ENCODE measurements around the gene SORCS3.

SORCS3 gene

DNA sequence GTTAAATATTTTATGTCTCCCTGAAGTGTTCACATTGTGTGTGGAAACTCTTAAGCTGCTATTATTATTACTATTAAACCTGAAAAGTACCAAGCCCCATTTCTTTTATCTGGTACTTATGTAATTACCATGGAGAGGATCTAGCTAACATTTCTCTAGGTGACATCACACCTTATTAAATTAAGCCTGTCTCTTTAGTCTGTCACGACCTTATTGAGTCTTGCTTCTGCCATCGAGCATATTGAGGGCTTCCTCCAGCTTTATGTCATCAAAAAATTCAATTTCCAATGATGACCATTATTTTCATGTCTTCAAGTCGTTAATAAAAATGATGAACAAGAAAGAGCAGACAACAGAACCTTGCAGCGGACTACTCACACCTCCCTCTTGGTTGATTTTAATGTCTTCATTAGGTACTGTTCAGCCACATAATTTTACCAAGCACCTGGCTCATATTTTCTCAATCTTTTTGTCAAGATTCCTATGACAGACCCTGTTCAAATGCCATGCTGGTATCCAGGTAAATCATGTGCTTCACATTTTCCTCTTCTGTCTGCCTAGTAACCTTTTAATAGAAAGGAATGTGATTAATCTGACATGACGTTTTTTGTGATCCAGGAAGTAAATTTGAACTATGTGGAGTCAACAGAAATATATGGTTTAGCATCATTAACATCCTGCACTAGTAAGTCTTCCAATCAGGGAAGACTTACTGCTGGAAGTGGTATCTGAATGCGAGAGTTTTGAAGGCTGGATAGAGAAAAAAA, 556.7 kb downstream of the SORCS3 start:
- no peak for DNase-seq

DNA sequence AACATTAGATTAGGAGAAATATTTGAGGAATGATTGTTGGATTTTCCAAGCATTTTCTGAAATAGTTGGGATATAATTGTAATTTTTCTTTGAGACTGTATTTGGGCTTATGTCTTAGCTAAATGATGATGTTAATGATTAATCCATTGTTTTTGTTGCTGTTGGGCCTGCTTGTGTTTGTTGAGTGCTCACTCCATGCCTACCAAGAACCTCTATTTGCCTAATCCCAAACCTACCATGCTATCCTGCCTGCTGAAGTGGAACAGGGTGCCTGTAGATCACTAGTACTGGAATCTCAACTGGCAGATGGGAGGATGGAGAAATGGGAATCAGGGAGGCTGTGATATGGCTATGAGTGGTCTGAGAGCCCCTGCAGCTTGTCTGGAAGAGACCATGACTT, 565.5 kb downstream of the SORCS3 start:
- no peak for DNase-seq

DNA sequence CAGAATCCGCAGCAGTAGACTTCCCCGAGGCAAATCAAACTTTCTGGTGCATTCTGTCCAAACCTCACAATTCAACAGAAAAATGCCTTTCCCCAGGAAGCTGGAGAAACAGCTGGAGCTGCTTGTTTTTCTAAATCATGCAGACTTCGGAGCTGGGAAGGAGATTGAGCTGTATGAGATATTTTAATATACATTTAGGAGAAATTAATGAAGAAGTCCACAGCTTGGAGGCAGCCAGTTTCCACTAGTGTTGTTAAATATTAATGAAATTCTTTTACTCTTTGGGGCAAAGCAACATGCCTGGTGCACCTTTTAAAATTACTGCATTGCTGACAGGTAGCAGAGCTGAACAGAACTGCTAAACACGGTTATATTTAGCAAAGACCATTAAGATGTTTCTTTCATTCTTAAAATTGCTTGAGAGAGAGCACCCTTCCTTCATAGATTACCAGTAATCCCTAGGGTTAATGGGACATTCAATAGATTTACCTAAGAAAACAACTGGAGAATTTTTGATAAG, 566.4 kb downstream of the SORCS3 start:
- no peak for DNase-seq

DNA sequence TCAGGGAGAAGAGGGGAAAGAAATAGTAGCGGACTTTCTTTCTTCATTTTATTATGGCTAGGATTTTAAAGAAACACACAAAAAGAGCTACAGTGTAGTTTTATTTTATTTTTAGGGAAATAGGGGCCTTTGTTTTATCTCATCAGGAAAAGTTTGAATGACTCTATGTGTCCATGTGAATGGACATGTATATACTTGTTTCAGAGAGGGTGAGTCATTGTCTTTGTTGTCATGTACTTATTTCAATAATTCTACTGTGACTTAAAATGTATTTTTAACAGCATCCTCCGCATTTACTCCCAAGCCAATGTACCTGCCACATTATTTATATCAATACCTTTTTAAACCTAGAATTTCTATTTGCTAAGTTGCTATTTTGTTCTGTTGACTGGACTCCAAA, 569.5 kb downstream of the SORCS3 start:
- no peak for DNase-seq

DNA sequence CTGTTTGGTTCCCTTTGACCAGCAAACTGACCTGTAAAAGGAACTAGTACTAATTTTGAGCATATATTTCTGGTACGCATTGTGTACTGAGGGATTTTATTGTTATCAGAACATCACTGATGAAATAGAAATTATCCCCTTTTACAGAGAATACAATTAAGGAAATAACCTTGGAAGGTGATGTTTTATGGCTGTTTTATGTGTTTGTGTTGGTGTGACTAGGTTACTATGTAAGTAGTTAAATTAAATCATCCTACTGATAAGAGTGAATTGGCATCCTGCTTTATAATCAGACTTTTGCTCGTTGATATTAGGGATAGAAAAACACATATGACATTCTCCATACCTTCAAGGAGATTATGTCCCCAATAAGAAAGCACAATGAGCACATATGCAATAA, 596.6 kb downstream of the SORCS3 start:
- no peak for DNase-seq

DNA sequence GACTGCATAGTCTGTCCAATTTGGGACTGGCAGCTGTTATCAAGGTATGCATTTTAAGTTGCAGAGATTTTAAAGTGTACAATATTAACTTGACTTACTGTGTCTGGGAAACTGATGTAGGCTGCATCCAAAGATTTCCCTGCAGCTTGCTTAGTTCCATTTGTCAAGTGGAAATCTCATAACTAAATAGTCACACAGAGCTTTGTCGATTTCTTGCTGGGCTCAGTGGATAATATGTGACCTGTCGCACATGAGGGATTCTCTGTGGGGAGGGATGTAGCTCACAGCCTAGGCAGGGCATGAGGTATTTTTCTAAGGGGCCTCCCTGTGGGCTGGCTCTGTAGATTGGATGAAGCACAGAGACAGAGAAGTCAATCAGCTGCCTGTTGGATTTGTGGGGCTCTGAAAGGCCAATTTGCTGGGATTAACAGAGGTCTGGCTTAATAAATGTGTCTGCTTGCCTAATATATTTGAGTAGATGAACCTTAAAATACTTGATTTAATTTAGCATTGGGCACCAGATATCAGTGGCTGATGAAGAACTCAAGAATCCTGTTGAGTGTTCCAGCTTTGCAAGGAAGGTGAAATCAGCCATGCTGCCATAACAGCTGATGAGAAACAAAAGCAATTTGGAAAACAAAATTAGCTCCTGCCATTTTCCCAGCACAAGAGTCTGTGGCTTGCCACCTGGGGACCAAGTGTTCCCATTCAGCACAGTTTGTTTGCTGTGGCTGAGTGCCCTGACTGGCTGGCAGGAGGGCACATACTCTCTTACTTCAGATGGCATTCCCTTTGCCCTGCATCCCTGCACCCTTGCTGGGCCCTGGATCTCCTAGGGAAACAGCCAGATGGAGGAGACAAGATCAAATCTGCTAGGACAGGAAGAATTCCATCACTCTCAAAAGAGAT, 598.5 kb downstream of the SORCS3 start:
- DNase-seq = no peak

DNA sequence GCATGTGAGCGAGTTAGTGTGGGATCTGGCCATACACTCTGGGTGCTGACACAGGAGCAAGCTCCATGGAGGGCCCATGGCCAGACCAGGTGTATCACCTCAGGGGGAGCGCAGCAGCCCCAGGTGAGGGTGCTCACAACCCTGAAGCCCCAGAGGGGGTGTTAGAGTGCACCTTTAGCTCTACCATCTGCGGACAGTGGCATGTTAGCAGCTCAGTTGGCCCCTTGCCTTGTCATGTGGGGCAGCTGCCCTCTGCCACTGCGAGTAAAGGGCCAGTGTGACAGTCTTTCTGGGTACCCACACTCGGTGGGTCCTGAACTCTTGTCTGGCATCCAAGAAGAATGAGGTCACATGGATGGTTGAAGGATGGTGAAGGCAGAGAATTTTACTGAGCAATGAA, 600.2 kb downstream of the SORCS3 start:
- DNase-seq = no peak

DNA sequence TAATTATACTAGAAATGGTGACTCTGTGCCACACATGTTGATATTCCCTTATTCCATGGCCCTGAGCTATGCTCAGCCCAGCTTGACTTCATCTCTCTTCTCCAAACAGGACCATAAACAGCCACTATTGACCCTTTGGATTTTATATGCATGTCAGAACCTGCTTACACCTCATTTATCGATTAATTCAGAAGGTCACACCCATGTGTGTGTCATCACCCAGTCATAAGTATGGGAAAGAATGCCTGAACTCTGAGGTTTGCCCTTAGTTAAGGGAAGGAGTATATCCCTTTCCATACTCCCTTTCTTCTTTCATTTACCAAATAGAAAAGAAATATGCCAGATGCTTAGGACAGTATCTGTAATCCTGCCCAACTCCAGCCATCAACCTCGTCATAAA, 602.3 kb downstream of the SORCS3 start:
- DNase-seq = no peak

DNA sequence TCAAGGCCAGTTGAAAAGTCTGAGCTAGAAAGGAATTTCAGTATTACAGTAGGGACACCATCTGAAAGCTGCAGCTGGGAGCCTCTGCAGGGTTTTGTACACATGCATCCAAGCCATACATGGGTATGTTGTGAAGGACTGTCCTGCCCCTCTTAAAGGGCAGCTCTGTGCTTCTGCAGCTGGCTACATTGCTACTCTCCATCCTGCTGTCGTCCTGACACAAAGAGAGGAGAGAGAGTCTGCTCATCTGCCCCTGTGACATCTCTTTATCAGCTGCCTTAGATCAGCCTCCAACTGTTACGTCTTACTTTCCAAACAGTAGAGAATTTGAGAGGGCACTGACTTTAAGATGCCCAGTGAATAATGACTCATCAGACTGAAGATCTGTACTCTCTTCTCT, 602.7 kb downstream of the SORCS3 start:
- DNase-seq = no peak

DNA sequence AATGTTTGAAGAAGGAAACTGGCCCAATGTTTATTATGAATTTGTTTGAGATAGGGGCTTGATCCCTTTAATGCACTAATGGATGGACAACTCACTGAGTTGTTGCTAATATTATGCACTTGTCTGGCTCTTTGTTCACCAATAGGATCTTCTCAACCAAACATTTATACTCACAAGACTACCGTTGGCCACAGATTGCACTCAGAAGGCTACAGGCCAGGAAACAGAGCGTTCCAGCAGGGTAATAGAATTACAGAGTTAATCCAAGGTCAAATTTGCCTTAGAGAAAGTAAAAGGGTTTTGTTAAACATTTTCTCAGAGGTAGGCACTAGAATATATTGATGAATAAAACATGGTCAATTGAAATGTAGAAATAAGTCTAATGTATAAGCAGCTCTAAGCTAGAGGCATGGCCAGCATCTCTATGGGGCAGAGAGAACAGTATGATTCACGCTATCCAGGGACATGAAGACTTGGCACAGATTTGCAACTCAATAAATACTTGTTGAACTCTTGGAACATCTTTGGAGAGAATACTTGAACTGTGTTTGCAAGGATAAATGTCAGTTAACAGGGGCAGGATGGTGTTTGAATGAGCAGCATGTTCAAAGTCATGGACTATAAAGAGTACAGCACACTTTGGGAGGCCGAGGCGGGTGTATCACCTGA, 606.9 kb downstream of the SORCS3 start:
- no peak for DNase-seq

DNA sequence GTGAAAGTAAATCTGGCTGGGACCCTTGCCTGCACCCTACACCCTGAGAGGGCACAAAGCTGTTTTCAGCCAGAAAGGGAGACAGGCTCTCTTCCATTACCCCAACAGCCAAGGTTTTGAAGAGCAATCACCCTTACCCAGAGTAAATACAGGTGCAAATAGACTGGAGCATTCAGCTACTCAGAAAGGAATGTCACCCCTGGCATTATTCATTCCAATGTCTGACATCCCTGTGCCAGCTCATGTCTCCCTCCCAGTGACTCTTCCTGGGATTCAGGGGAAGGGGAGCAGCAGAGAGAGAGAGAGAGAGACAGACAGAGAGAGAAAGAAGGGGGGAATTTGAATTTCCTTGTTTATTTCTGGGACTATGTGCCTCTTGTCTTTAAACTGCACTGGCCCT, 611.8 kb downstream of the SORCS3 start:
- DNase-seq = no peak

DNA sequence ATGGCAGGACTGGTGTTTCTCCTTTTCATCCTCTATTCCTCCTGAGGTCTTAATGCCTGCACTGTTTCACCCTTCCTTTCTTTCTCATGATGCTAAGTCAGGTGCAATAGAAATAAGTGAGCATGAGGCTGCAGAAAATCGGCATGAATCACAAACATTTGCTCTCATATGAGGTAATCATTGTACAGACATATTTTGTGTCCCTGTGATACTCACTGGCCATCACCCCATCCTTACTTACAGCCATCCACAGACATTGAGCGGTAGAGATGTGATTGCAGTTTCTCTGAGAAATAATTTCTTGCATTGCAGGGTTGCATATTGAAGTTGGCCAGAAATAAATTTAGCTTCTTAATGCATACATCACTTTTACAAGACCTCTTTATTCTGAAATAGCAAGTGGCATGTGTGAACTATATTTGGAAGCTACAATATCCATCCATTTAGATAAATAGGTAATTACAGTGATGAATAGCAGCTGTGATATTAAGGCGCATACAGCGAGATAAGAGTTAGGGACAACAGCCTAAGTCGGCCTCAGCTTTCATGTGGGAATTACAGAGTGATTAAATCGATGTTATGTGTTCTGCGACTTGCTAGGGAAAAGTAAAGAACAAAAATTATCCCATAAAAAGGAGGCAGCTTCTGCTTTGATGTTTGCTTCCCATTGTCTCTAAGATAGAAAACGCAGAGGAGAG, 612.6 kb downstream of the SORCS3 start:
- no peak for DNase-seq

DNA sequence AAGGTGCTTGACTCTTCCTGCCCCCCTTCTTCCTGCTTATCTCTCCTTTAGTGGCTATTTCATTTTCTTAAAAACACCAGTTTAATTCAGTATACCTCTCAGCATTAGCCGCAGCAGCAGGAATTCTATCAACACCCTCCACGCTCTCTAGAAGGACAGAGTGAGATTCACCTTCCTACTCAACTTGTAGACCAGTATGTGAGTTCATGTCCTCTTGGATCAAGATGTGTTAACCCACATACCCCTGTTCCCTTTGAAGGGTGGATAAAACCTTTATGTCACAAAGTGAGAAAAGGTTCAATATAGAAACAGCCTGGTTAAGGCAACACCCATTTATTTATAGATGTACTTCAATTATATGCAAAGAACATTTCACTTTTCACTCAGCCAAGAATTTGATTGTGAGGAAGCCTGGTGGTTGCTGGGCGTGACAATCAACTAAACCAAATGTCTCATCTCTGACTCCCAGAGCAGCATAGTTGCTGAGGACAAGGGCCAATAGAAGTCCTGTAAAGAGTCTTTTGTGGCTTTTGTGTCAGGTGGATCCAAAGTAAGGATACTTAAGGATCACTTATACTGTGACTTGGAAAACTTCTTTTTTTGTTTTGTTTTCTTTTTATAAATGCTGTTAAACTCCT, 617.1 kb downstream of the SORCS3 start:
- no peak for DNase-seq

DNA sequence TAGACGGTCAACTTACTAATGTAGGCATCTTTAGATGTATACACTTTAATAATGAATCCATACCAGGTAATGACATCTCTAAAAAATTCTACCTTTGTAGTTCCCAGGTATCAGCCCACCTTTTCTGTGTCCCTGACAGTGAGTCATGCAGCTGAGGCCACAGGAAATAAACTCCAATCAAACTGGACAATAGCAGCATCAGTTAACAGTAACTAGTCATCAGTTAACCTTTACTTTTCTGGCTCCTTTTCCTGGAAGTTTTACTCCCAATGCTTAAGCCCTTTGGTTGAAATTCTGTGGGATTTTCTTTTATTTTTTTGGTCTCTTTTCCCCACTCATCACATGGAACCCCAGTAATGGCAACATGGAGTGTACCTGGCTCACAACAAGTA, 617.6 kb downstream of the SORCS3 start:
- DNase-seq = no peak

DNA sequence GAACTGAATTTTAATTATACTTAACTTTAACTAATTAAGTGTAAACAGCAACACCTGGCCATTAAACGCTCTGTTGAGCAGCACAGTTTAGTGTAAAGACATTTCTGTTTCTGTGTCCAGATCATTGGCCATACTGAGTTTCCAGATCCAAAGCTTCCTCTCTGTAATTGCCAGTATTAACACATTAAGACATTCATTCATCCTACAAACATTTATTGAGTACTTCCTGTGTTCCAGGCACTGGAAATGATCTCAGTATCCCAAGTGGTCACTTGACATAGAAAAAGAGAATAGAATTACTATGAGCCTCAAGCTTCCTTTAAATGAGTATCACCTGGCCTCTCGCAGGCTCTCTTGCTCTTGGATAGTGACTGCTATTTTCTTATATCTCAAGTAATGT, 618.1 kb downstream of the SORCS3 start:
- no peak for DNase-seq

DNA sequence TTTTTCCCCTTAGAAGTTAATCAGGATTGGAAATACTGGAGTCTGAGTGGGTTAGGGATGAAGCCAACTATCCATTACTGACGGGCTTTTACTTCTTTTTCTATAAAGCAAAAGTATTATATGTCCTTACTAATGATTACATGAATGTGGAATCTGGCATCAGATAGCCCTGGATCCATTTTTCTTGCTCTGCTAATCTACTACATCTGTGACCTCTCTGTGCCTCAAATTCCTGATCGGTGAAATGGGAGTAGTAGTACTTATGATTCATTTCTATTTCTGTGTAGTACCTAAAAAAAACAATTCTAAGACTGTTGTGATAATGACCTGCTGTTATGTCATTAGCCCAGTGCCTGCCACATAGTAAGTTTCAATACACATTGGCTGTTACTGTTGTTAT, 621.6 kb downstream of the SORCS3 start:
- no peak for DNase-seq

DNA sequence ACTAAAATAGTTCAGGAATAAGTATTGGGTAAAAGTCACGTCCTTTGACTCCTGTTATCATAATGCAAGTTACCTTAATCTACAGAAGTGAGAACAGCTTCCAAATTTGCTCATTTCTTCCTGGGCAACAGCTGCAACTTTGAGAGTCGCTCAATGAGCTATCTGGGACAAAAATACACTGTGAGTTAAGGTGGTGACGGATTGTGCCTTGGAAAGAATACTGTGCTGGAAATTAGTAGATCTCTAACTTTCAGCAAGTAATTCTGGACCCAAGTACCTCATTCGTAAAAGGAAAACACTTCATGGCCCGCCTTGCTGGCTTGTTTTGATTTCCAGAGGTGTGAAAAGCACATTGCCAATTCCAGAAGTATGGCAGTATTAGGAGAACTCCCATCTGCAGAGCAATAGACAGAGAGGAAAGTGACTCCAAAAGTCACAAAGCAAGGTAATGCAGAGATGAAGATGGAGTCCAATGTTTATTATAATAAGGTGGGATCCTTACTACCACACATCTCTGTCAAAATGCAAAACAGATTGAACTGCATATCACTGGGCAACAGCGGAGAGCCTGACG, 626.0 kb downstream of the SORCS3 start:
- DNase-seq = no peak

DNA sequence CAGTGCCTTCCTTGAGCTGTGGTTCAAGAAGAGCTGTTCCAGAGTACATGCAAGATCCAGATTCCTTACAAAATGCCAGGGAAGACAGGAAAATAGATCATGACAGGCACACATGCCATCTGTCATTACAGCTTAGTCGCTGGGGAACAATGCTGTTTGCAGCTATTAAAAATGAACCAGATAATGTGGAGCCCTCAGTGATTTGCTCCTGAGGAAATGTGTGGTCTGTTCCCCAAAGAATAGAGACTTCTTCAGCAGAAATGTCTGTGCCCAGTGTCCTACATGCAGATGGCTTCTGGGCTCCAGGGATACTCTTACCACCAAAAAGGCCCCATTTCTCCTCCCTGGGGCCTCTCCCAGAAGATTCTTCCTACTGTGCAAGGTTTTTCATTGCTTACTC, 627.9 kb downstream of the SORCS3 start:
- no peak for DNase-seq

DNA sequence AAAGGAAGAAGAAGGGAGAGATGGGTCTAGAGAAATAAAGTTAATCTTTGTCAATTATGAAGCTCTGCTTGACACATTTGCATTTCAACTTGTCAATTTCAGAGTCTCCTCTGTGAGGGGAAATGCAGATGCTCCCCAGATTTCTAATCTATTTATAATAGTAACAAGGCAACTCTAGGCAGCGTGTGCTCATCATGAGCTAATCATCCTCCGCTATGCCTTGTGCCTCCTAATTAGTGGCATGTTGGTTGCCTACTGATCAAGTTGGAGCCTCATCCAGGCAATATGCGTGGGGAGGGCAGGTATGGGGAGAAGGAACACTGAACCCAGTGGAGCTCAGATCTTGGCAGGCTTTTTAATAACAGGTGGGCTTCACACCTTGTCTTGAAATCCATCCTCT, 628.6 kb downstream of the SORCS3 start:
- DNase-seq = no peak

DNA sequence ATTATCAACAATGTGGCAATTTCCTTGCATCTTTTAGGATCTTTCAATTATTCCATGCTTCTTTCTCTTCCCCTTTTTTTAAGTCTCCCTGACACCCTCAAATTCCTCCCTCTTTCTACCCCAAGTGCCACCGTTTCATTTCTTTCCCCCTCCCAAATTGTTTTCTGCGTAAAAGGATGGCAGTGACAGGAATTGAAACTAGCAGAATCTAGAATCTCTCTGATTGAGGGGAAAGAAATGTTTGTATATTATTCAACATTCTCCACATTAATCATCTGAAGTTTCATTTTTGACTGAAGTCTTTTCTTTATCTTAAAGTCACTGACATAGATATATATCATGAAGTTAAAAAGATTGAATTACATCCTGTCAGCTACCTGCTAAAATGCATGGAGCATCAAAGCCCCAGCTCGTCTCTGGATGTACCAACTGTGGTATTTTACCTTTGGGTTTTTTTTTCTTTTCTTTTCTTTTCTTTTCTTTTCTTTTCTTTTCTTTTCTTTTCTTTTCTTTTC, 633.5 kb downstream of the SORCS3 start:
- DNase-seq = no peak

DNA sequence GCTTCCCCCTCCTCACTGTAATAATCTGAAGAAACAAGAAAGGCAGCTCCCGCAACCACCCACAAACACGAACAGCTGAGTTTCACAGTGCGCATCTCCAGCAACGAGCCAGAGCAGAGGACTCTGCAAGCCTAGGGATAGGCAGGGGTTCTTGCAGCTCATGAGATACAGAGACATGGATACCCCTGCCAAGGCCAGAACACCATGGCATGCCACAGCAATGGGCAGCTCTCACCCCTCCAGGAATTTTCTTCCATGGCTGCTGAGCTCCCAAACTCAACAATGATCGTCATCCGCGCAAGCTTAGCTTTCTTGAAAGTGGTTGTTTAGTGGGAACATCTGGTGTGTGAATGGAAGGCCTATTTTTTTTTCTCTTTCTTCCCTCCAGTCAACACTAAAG, 637.3 kb downstream of the SORCS3 start:
- no peak for DNase-seq

DNA sequence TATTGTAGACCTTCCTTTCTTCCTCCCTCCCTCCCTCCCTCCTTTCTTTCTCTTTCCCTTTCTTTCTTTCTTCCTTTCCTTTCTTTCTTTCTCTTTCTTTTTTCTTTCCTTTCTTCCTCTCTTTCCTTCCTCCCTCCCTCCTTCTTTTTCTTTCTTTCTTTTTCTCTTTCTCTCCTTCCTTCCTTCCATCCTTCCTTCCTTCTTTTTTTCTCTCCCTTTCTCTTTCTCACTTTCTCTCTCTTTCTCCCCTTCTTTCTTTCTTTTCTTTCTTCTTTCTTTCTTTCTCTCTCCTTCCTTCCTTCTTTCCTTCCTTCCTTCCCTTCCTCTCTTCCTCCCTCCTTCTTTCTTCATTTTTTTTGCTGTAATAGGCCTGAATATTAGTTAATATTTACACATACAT, 638.0 kb downstream of the SORCS3 start:
- DNase-seq = no peak
